HepG2 (cell line): ENCODE data around the gene RANBP17. TPM values are rescaled to one million over a fixed set of nuclear protein-coding genes. Genes with fewer than 3 reads are reported as not detected.

Experiments used
- ATAC-seq: fragments of 200-7000 bp; cut with Tn5 transposase; 3 replicates; pipeline ENCODE4 v1.9.1; 2020; ENCODE audit warnings: mild to moderate bottlenecking, moderate library complexity
- BruUV-seq: library from RNA; stranded (reverse); fragments of 400-500 nt; replicated peaks from 2 replicates; lab custom pipeline; 2021; lab: Mats Ljungman, UMichigan
- CTCF ChIA-PET: fragments of 300-600 bp; formaldehyde crosslinking; extraction: SDS; loops from one replicate; lab custom pipeline; 2021; ENCODE audit warnings: low total read pairs, inconsistent platforms, low intra/inter-chr PET ratio; lab: Yijun Ruan, JAX
- POLR2A ChIA-PET: fragments of 350-600 bp; sonication (Branson Sonifier 250); formaldehyde crosslinking; loops from one replicate; lab custom pipeline; 2020; ENCODE audit warnings: antibody characterized with exemption, inconsistent platforms; lab: Yijun Ruan, JAX
- DNase-seq: peaks from one replicate; pipeline ENCODE4 v3.0.0-alpha.2; 2015; ENCODE audit warnings: low spot score
- FAIRE-seq: peaks from 3 replicates; lab custom pipeline; 2011; peaks lifted over from hg19 to GRCh38; lab: Jason Lieb, UNC
- H2AFZ ChIP-seq: one replicate; pipeline ENCODE4 v1.6.1; 2011; ENCODE audit warnings: low read length, inconsistent platforms
- H3K27ac ChIP-seq: fragments of 300-600 bp; 3 replicates; pipeline ENCODE4 v1.8.0; 2011; ENCODE audit warnings: mixed run types, mild to moderate bottlenecking, mixed read lengths, low read length, inconsistent platforms; ENCODE audit not compliant: insufficient read depth; ENCODE audit errors: extremely low read length
- H3K27me3 ChIP-seq, 2 experiments: fragments of 200-600 bp in 1 of 2; 2 replicates in 1 of 2; 3 replicates in 1 of 2; pipeline versions ENCODE4 v1.6.0 to v1.8.0; 2011; ENCODE audit warnings: low read length in 2 of 2, mild to moderate bottlenecking in 2 of 2, moderate library complexity in 2 of 2, inconsistent platforms in 1 of 2; ENCODE audit not compliant: insufficient read depth in 2 of 2, control insufficient read depth in 1 of 2
- H3K36me3 ChIP-seq, 2 experiments: fragments of 200-600 bp in 1 of 2; replicated peaks in 1 of 2; 2 replicates in 1 of 2; 3 replicates in 1 of 2; pipeline versions ENCODE4 v1.5.1 to v1.8.0; 2011; ENCODE audit warnings: low read length in 2 of 2, inconsistent platforms in 1 of 2; ENCODE audit not compliant: insufficient read depth in 2 of 2, control insufficient read depth in 1 of 2
- H3K4me1 ChIP-seq: 2 replicates; pipeline ENCODE4 v1.5.1; 2012; ENCODE audit warnings: low read length, inconsistent platforms; ENCODE audit not compliant: insufficient read depth
- H3K4me2 ChIP-seq: 2 replicates; pipeline ENCODE4 v1.6.0; 2011; ENCODE audit warnings: low read depth, low read length, inconsistent platforms
- H3K4me3 ChIP-seq, 3 experiments: fragments of 200-600 bp in 1 of 3; sonication (generic), shearing (Covaris generic) in 1 of 3; replicated peaks in 1 of 3; 2 replicates each; pipeline ENCODE4 v1.5.1; 2011 to 2016; ENCODE audit warnings: low read length in 3 of 3, inconsistent platforms in 2 of 3, low read depth in 2 of 3, mild to moderate bottlenecking in 2 of 3, control low read depth in 1 of 3, mixed read lengths in 1 of 3; ENCODE audit not compliant: insufficient read depth in 1 of 3
- H3K79me2 ChIP-seq: one replicate; pipeline ENCODE4 v1.6.1; 2011; ENCODE audit warnings: low read length, inconsistent platforms; ENCODE audit not compliant: insufficient read depth
- H3K9ac ChIP-seq: 2 replicates; pipeline ENCODE4 v1.6.0; 2011; ENCODE audit warnings: mild to moderate bottlenecking, low read depth, low read length, inconsistent platforms; ENCODE audit not compliant: insufficient read depth
- H3K9me3 ChIP-seq: 2 replicates; pipeline ENCODE4 v1.5.1; 2012; ENCODE audit warnings: mild to moderate bottlenecking, low read length
- H4K20me1 ChIP-seq: 2 replicates; pipeline ENCODE4 v1.6.0; 2011; ENCODE audit warnings: inconsistent platforms, mild to moderate bottlenecking, low read length, moderate library complexity; ENCODE audit not compliant: insufficient read depth
- DNMT1 ChIP-seq: sonication (generic); formaldehyde crosslinking; IDR thresholded peaks from 2 replicates; pipeline ENCODE4 v1.5.1; 2020; ENCODE audit warnings: mild to moderate bottlenecking, missing genetic modification reagents
- GRHL1 ChIP-seq: sonication (generic); formaldehyde crosslinking; conservative IDR thresholded peaks from 2 replicates; pipeline ENCODE4 v1.8.0; 2022; ENCODE audit warnings: missing genetic modification reagents
- SAFB2 ChIP-seq: sonication (generic); formaldehyde crosslinking; IDR thresholded peaks from 2 replicates; pipeline ENCODE4 v1.5.1; 2020; ENCODE audit warnings: missing genetic modification reagents, low read depth, mild to moderate bottlenecking, borderline replicate concordance
- TOPORS ChIP-seq: sonication (generic); formaldehyde crosslinking; IDR thresholded peaks from 2 replicates; pipeline ENCODE4 v1.8.0; 2023; ENCODE audit warnings: mild to moderate bottlenecking, missing genetic modification reagents
- ZFAT ChIP-seq: sonication (generic); formaldehyde crosslinking; conservative IDR thresholded peaks from 2 replicates; pipeline ENCODE4 v1.8.1; 2023; ENCODE audit warnings: missing genetic modification reagents, inconsistent platforms
- ZNF549 ChIP-seq: sonication (generic); formaldehyde crosslinking; IDR thresholded peaks from 2 replicates; pipeline ENCODE4 v1.5.0; 2020; ENCODE audit warnings: missing genetic modification reagents
- WGBS: methylation state at CpG from one replicate; pipeline ENCODE4 v1.1.6; 2017; ENCODE audit warnings: low lambda C conversion rate; 5-methylcytosine and 5-hydroxymethylcytosine counted together
- in situ Hi-C: cut with HindIII; loops from 2 replicates; pipeline ENCODE4 v1.10.0; 2017; ENCODE audit warnings: low pct_unique_long_range_greater_than_20kb; ENCODE audit not compliant: extremely low pct_ligation_motif_present
- intact Hi-C: fragments of 100-400 bp; cut with micrococcal nuclease; formaldehyde crosslinking; loops from one replicate; pipeline ENCODE4 v1.10.0; 2022; ENCODE audit not compliant: unreplicated experiment
- polyA plus RNA-seq, 8 experiments: library from polyadenylated mRNA; depleted of rRNA in 3 of 8; stranded (reverse) in 7 of 8; unstranded in 1 of 8; fragments of >200 nt; fragmentation: Illumina TruSeq in 4 of 8; extraction: Trizol in 4 of 8; gene quantifications; 2 replicates each; pipeline versions ENCODE4 v1.2.1 to v1.2.3, GENCODE V29; 2011 to 2016; ENCODE audit warnings: low read depth in 4 of 8, missing spikeins in 1 of 8, mixed read lengths in 1 of 8; ENCODE audit not compliant: insufficient read depth in 1 of 8
- total RNA-seq, 5 experiments: library from RNA; depleted of rRNA; stranded (reverse); fragments of >200 nt; fragmentation: Illumina TruSeq; extraction: Trizol; gene quantifications; 2 replicates each; pipeline ENCODE4 v1.2.3, GENCODE V29; 2016; ENCODE audit warnings: low read depth in 1 of 5

RANBP17 gene
- total and polyA plus RNA-seq, 2 of the 13 experiments (the other 11 are each of a cell fraction or from before 2014, with no cell fraction given) = not detected

- no peak for TF ChIP-seq DNMT1 (CRISPR knock-in tag)
Observed at GRCh38 chr5:171300358-171300757, 438.5 kb downstream of the RANBP17 start (continued).

GRCh38 chr5:171306166-171306565 is 444.3 kb downstream of the RANBP17 start:
- Histone ChIP-seq H2AFZ (no peak overlapping the region), H3K4me1 (no peaks in the 10 kb centered on the region), H3K4me2 (no peak overlapping the region), H3K27ac (no peak overlapping the region), H3K36me3 (no peaks in the 10 kb centered on the region), H4K20me1 (no peaks in the 10 kb centered on the region), H3K4me3 (no peak overlapping the region), H3K9ac (no peak overlapping the region), H3K9me3 (no peaks in the 10 kb centered on the region), H3K27me3 (peaks cover 5 to 55% of the 10 kb centered on the region in 2 experiments; a peak in 4 of 5 replicates), H3K79me2 (no peaks in the 10 kb centered on the region)
- TF ChIP-seq GRHL1 = no peak
- TF ChIP-seq SAFB2 (CRISPR knock-in tag) = no peak
- no peak for TF ChIP-seq ZNF549 (CRISPR knock-in tag)
- TF ChIP-seq ZFAT (CRISPR knock-in tag) = no peak
- no peak for TF ChIP-seq TOPORS (CRISPR knock-in tag)
- no peak for FAIRE-seq
- in situ Hi-C loops = no loop called here
- CTCF ChIA-PET = no interaction called here
- WGBS = 0% methylated on average over 4 of the region's 6 CpGs
- ATAC-seq = no peak
- no TSS peak for BruUV-seq
- intact Hi-C loops = no loop called here
- no peak for DNase-seq
- POLR2A ChIA-PET = no interaction called here
